Measurements from ENCODE around the gene SLC35F3. TPM values are rescaled to one million over a fixed set of nuclear protein-coding genes. Genes with fewer than 3 reads are reported as not detected.
A peak's percentile ranks its signal among the peaks of the same experiment; 100 is the strongest.

The SLC35F3 gene
- polyA plus RNA-seq, 1 donor (not counting 4 experiments of a cell fraction or from before 2014, with no cell fraction given): 13.8 TPM

GRCh38 chr1:234089396-234089795 lies 184.9 kb downstream of the SLC35F3 start:
- Histone ChIP-seq H3K4me1 (ENCODE audit: control insufficient read depth, extremely low read depth, insufficient read depth, low read length) (no peaks in the 10 kb centered on the region), H3K27ac (ENCODE audit: control insufficient read depth, insufficient read depth, low read length) (no peak overlapping the region), H2AFZ (ENCODE audit: control insufficient read depth, low read length) (no peak overlapping the region), H3K9me3 (ENCODE audit: control insufficient read depth, low read depth, low read length) (no peaks in the 10 kb centered on the region), H4K20me1 (ENCODE audit: control insufficient read depth, extremely low read depth, insufficient read depth, low read length) (no peaks in the 10 kb centered on the region), H3K9me1 (ENCODE audit: control insufficient read depth, extremely low read depth, insufficient read depth, low read length) (no peaks in the 10 kb centered on the region), H3K9ac (ENCODE audit: control insufficient read depth, extremely low read depth, insufficient read depth, low read length) (no peak overlapping the region), H3K4me2 (ENCODE audit: control insufficient read depth, extremely low read depth, insufficient read depth, low read depth, low read length) (no peak overlapping the region), H3K4me3 (ENCODE audit: control insufficient read depth in 2 of 3, extremely low read depth in 1 of 3, insufficient read depth in 2 of 3, low read depth in 1 of 3, low read length in 3 of 3) (no peak overlapping the region), H3K27me3 (ENCODE audit: control insufficient read depth, extremely low read depth, insufficient read depth, low read length) (no peaks in the 10 kb centered on the region), H3K36me3 (ENCODE audit: control insufficient read depth in 2 of 2, extremely low read depth in 1 of 2, insufficient read depth in 2 of 2, low read length in 2 of 2) (no peaks in the 10 kb centered on the region), H3K79me2 (ENCODE audit: control insufficient read depth, insufficient read depth, low read length) (no peaks in the 10 kb centered on the region)
- no peak for DNase-seq (ENCODE audit: low read depth, low spot score)
- TF ChIP-seq, protein P1, sequence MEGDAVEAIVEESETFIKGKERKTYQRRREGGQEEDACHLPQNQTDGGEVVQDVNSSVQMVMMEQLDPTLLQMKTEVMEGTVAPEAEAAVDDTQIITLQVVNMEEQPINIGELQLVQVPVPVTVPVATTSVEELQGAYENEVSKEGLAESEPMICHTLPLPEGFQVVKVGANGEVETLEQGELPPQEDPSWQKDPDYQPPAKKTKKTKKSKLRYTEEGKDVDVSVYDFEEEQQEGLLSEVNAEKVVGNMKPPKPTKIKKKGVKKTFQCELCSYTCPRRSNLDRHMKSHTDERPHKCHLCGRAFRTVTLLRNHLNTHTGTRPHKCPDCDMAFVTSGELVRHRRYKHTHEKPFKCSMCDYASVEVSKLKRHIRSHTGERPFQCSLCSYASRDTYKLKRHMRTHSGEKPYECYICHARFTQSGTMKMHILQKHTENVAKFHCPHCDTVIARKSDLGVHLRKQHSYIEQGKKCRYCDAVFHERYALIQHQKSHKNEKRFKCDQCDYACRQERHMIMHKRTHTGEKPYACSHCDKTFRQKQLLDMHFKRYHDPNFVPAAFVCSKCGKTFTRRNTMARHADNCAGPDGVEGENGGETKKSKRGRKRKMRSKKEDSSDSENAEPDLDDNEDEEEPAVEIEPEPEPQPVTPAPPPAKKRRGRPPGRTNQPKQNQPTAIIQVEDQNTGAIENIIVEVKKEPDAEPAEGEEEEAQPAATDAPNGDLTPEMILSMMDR (optimal IDR thresholded peaks at IDR 0.05 in 1 of 3, IDR thresholded peaks at IDR 0.05 in 1 of 3, conservative IDR thresholded peaks at IDR 0.05 in 1 of 3; ENCODE audit: extremely low read depth in 1 of 3, insufficient read depth in 2 of 3, low read length in 3 of 3): peak; percentile 16 to 35 (median 17)
- no peak for TF ChIP-seq EZH2 (IDR thresholded peaks at IDR 0.05; ENCODE audit: low read length)
- FAIRE-seq: no peak
- dilution Hi-C loops (cut with MboI; ENCODE audit: extremely low pct_ligation_motif_present, low sequenced_read_pairs): no loop called here

GRCh38 chr1:234090212-234091064 lies 186.0 kb downstream of the SLC35F3 start:
- Histone ChIP-seq H3K4me1 (ENCODE audit: control insufficient read depth, extremely low read depth, insufficient read depth, low read length) (no peaks in the 10 kb centered on the region), H3K9me3 (ENCODE audit: control insufficient read depth, low read depth, low read length) (no peaks in the 10 kb centered on the region), H2AFZ (ENCODE audit: control insufficient read depth, low read length) (no peak overlapping the region), H4K20me1 (ENCODE audit: control insufficient read depth, extremely low read depth, insufficient read depth, low read length) (no peaks in the 10 kb centered on the region), H3K9ac (ENCODE audit: control insufficient read depth, extremely low read depth, insufficient read depth, low read length) (no peak overlapping the region), H3K27me3 (ENCODE audit: control insufficient read depth, extremely low read depth, insufficient read depth, low read length) (no peaks in the 10 kb centered on the region), H3K4me3 (ENCODE audit: control insufficient read depth in 2 of 3, extremely low read depth in 1 of 3, insufficient read depth in 2 of 3, low read depth in 1 of 3, low read length in 3 of 3) (no peak overlapping the region), H3K4me2 (ENCODE audit: control insufficient read depth, extremely low read depth, insufficient read depth, low read depth, low read length) (no peak overlapping the region), H3K9me1 (ENCODE audit: control insufficient read depth, extremely low read depth, insufficient read depth, low read length) (no peaks in the 10 kb centered on the region), H3K79me2 (ENCODE audit: control insufficient read depth, insufficient read depth, low read length) (no peaks in the 10 kb centered on the region), H3K36me3 (ENCODE audit: control insufficient read depth in 2 of 2, extremely low read depth in 1 of 2, insufficient read depth in 2 of 2, low read length in 2 of 2) (no peaks in the 10 kb centered on the region), H3K27ac (ENCODE audit: control insufficient read depth, insufficient read depth, low read length) (no peak overlapping the region)
- FAIRE-seq (no peak), DNase-seq (ENCODE audit: low read depth, low spot score) (no peak)
- no peak for TF ChIP-seq EZH2 (IDR thresholded peaks at IDR 0.05; ENCODE audit: low read length)
- TF ChIP-seq, protein P1 (optimal IDR thresholded peaks at IDR 0.05 in 1 of 3, IDR thresholded peaks at IDR 0.05 in 1 of 3, conservative IDR thresholded peaks at IDR 0.05 in 1 of 3; ENCODE audit: extremely low read depth in 1 of 3, insufficient read depth in 2 of 3, low read length in 3 of 3): no peak
- dilution Hi-C loops (cut with MboI; ENCODE audit: extremely low pct_ligation_motif_present, low sequenced_read_pairs): no loop called here
